ENCODE results near the gene GIGYF2. TPM values are rescaled to one million over a fixed set of nuclear protein-coding genes. Genes with fewer than 3 reads are reported as not detected.

Gene GIGYF2
- polyA plus RNA-seq, 2 of the 4 experiments (the other 2 are of a cell fraction): 31.2 to 46.3 TPM

- FAIRE-seq: no peak
These were observed 189.0 kb downstream of the GIGYF2 start for GRCh38 chr2:232886176-232886575.

GRCh38 chr2:232886632-232887031 lies 189.5 kb downstream of the GIGYF2 start:
- FAIRE-seq: no peak
- Histone ChIP-seq H3K9me3 (no peaks in the 10 kb centered on the region), H3K4me1 (no peaks in the 10 kb centered on the region), H3K4me3 (no peak overlapping the region), H3K4me2 (no peak overlapping the region), H3K27ac (peak overlapping the region in 1 of 2 experiments; percentile 43; a peak in 1 of 6 replicates)
- CTCF ChIA-PET: interaction anchor here (0.9 to 1.7 kb wide), 8 partner anchors 8 to 365 kb away, joined by 3 to 6 read pairs (median 3); partner anchors contain the start of genes ATG16L1 and INPP5D
- no peak for DNase-seq (ENCODE audit: low read depth in 1 of 2, low spot score in 1 of 2)
- 86% methylated on average over 7 of the region's 7 CpGs for WGBS (ENCODE audit: missing lambda C conversion rate)
- POLR2A ChIA-PET: no interaction called here
- TF ChIP-seq MAZ (IDR thresholded peaks at IDR 0.05; ENCODE audit: borderline replicate concordance, low read depth, low read length) (no peak), RFX5 (IDR thresholded peaks at IDR 0.05) (no peak), JUNB (IDR thresholded peaks at IDR 0.05) (no peak), POLR2A (IDR thresholded peaks at IDR 0.05; ENCODE audit: low read length) (no peak)
- ATAC-seq: no peak

More at GRCh38 chr2:232886176-232886575, 189.0 kb downstream of the GIGYF2 start:
- ChIA-PET CTCF (interaction anchor here (0.9 to 1.6 kb wide), 2 partner anchors 9 to 167 kb away, joined by 3 to 6 read pairs; no protein-coding TSS in a partner anchor), POLR2A (no interaction called here)
- Histone ChIP-seq H3K4me1 (no peaks in the 10 kb centered on the region; the same call in 2 of the 3 replicates), H3K27ac (no peak overlapping the region), H3K4me3 (no peak overlapping the region), H3K4me2 (no peak overlapping the region), H3K9me3 (no peaks in the 10 kb centered on the region)
- 89% methylated on average over 11 of the region's 11 CpGs for WGBS (ENCODE audit: missing lambda C conversion rate)
- DNase-seq (ENCODE audit: low read depth in 1 of 2, low spot score in 1 of 2) (no peak), ATAC-seq (no peak)
- TF ChIP-seq RCOR1 (IDR thresholded peaks at IDR 0.05; ENCODE audit: low read depth, low read length) (no peak), CBX2 (IDR thresholded peaks at IDR 0.05; ENCODE audit: borderline replicate concordance, low read depth) (no peak), JUN (IDR thresholded peaks at IDR 0.05) (no peak), MAFK (IDR thresholded peaks at IDR 0.05; ENCODE audit: partially characterized antibody) (no peak), ZC3H11A (IDR thresholded peaks at IDR 0.05) (no peak), BCL3 (IDR thresholded peaks at IDR 0.05) (no peak), RAD21 (conservative IDR thresholded peaks at IDR 0.05 in 1 of 2, IDR thresholded peaks at IDR 0.05 in 1 of 2) (no peak)

DNA sequence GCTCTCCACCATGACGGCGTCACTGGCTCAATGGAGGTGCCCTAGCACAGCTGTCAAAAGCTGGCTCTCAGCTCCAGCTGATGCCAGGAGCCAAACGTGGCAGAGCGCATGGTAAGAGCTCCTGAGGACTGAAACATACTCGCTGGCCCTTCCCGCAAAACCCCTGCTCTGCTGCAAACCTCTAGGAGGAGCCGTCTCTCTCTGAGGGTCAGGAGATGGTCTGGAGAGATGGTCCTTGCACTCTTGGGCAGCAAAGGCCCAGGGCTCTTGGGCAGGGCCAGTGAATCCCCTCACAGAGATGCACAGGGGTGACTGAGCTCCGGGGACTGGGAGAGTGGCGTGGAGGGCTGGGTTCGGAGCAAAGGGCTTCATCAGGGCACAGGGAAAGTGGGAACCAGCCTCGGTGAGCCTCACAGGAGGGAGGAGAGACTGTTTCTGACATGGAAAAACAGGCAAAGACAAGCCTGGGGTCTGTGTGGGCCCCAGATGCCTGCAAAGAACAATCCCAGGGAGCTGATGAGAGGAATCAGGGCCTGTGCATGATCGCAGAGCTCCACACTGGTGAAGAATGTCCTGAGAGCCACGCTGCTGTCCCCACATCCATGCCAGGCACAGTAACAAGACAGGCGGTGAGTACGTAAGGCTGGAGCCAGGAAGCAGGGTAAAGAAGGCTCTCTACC lies 190.2 kb downstream of the GIGYF2 start:
- FAIRE-seq (no peak), DNase-seq (ENCODE audit: low read depth in 1 of 2, low spot score in 1 of 2) (peak in 1 of 2 experiments; percentile 43), ATAC-seq (peak; percentile 32 to 63; a peak in 5 of 6 replicates)
- Histone ChIP-seq H3K4me1 (no peaks in the 10 kb centered on the region), H3K4me3 (no peak overlapping the region), H3K4me2 (no peak overlapping the region), H3K9me3 (no peaks in the 10 kb centered on the region), H3K27ac (peak overlapping the region in 1 of 2 experiments; percentile 43; a peak in 3 of 6 replicates)
- POLR2A ChIA-PET: no interaction called here
- WGBS (ENCODE audit: missing lambda C conversion rate): 80% methylated on average over 15 of the region's 15 CpGs
- CTCF ChIA-PET: interaction anchor here (0.8 to 1.7 kb wide), 10 partner anchors 8 to 365 kb away, joined by 3 to 6 read pairs (median 3); partner anchors contain the start of genes ATG16L1 and INPP5D
- peak; percentile 35; the same call in 2 of the 3 replicates for TF ChIP-seq SMC3 (IDR thresholded peaks at IDR 0.05)
- TF ChIP-seq MAZ (IDR thresholded peaks at IDR 0.05; ENCODE audit: borderline replicate concordance, low read depth, low read length): no peak
- TF ChIP-seq KDM5A (IDR thresholded peaks at IDR 0.05): no peak
- no peak for TF ChIP-seq ZSCAN20 (CRISPR knock-in tag; IDR thresholded peaks at IDR 0.05)
- no peak for TF ChIP-seq NFE2L2 (conservative IDR thresholded peaks at IDR 0.05; ENCODE audit: low read length)
- TF ChIP-seq HOXB13 (CRISPR knock-in tag; IDR thresholded peaks at IDR 0.05; ENCODE audit: low read depth): no peak
- TF ChIP-seq NR3C1 (IDR thresholded peaks at IDR 0.05): no peak
- TF ChIP-seq HMGXB4 (CRISPR knock-in tag; IDR thresholded peaks at IDR 0.05; ENCODE audit: borderline replicate concordance): no peak
- TF ChIP-seq E2F6 (IDR thresholded peaks at IDR 0.05; ENCODE audit: borderline replicate concordance, low read depth): no peak
- TF ChIP-seq, protein P1, sequence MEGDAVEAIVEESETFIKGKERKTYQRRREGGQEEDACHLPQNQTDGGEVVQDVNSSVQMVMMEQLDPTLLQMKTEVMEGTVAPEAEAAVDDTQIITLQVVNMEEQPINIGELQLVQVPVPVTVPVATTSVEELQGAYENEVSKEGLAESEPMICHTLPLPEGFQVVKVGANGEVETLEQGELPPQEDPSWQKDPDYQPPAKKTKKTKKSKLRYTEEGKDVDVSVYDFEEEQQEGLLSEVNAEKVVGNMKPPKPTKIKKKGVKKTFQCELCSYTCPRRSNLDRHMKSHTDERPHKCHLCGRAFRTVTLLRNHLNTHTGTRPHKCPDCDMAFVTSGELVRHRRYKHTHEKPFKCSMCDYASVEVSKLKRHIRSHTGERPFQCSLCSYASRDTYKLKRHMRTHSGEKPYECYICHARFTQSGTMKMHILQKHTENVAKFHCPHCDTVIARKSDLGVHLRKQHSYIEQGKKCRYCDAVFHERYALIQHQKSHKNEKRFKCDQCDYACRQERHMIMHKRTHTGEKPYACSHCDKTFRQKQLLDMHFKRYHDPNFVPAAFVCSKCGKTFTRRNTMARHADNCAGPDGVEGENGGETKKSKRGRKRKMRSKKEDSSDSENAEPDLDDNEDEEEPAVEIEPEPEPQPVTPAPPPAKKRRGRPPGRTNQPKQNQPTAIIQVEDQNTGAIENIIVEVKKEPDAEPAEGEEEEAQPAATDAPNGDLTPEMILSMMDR (IDR thresholded peaks at IDR 0.05): peak; percentile 25; the same call in 1 of the 3 replicates
- TF ChIP-seq, protein P2, sequence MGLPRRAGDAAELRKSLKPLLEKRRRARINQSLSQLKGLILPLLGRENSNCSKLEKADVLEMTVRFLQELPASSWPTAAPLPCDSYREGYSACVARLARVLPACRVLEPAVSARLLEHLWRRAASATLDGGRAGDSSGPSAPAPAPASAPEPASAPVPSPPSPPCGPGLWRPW (IDR thresholded peaks at IDR 0.05): no peak
- TF ChIP-seq RAD21 (conservative IDR thresholded peaks at IDR 0.05 in 1 of 2, IDR thresholded peaks at IDR 0.05 in 1 of 2): peak in 1 of 2 experiments; percentile 56; a peak in 3 of 5 replicates
- TF ChIP-seq CHD4 (IDR thresholded peaks at IDR 0.05; ENCODE audit: borderline replicate concordance): no peak

Data from A549 (cell line).